PC-3 (cell line): ENCODE results near the gene TMEM131. TPM values are rescaled to one million over a fixed set of nuclear protein-coding genes. Genes with fewer than 3 reads are reported as not detected.

ENCODE experiments used
- ATAC-seq: fragments of 200-7000 bp; cut with Tn5 transposase; 2 replicates; pipeline ENCODE4 v1.9.1; 2020; ENCODE audit warnings: mild to moderate bottlenecking, moderate library complexity
- BruUV-seq: library from RNA; stranded (reverse); fragments of 400-500 nt; replicated peaks from 2 replicates; lab custom pipeline; 2021; lab: Mats Ljungman, UMichigan
- CTCF ChIA-PET: fragments of 300-600 bp; sonication (Branson Sonifier 250); formaldehyde crosslinking; loops from one replicate; lab custom pipeline; 2022; ENCODE audit warnings: antibody characterized with exemption; lab: Charles Lee
- POLR2A ChIA-PET: fragments of 300-600 bp; sonication (Branson Sonifier 250); formaldehyde crosslinking; loops from one replicate; lab custom pipeline; 2022; ENCODE audit warnings: antibody characterized with exemption; ENCODE audit not compliant: unreplicated experiment; lab: Charles Lee
- DNase-seq: peaks from one replicate; pipeline ENCODE4 v3.0.0-alpha.2; 2015
- H2AFZ ChIP-seq: fragments of 300-600 bp; sonication (generic); 2 replicates; pipeline ENCODE4 v1.6.0; 2016; ENCODE audit warnings: antibody characterized with exemption, low read length
- H3F3A ChIP-seq: fragments of 300-600 bp; sonication (generic); one replicate; pipeline ENCODE4 v1.6.0; 2017; ENCODE audit warnings: antibody characterized with exemption, low read length, control low read depth, mild to moderate bottlenecking; ENCODE audit not compliant: unreplicated experiment
- H3K27ac ChIP-seq: fragments of 300-600 bp; sonication (generic); 2 replicates; pipeline ENCODE4 v1.5.1; 2016; ENCODE audit warnings: mild to moderate bottlenecking, low read length
- H3K27me3 ChIP-seq: fragments of 300-600 bp; sonication (generic); 2 replicates; pipeline ENCODE4 v1.6.1; 2016; ENCODE audit warnings: low read length, mixed read lengths
- H3K36me3 ChIP-seq: fragments of 300-600 bp; sonication (generic); 2 replicates; pipeline ENCODE4 v1.6.1; 2016; ENCODE audit warnings: low read depth, mixed run types, low read length, mixed read lengths
- H3K4me1 ChIP-seq: fragments of 300-600 bp; sonication (generic); 2 replicates; pipeline ENCODE4 v1.5.1; 2016; ENCODE audit warnings: low read length; ENCODE audit not compliant: insufficient read depth
- H3K4me2 ChIP-seq: fragments of 300-600 bp; sonication (generic); 2 replicates; pipeline ENCODE4 v1.6.0; 2016; ENCODE audit warnings: low read length
- H3K4me3 ChIP-seq: fragments of 300-600 bp; sonication (generic); 2 replicates; pipeline ENCODE4 v1.5.1; 2016; ENCODE audit warnings: mild to moderate bottlenecking, low read length, mixed read lengths
- H3K79me2 ChIP-seq: fragments of 300-600 bp; sonication (generic); 2 replicates; pipeline ENCODE4 v1.6.1; 2017; ENCODE audit warnings: low read length, mixed read lengths
- H3K9ac ChIP-seq: fragments of 300-600 bp; sonication (generic); 2 replicates; pipeline ENCODE4 v1.6.0; 2016; ENCODE audit warnings: mild to moderate bottlenecking, low read length
- H3K9me2 ChIP-seq: fragments of 300-600 bp; sonication (generic); replicated peaks from 2 replicates; pipeline ENCODE4 v1.6.1; 2016; ENCODE audit warnings: mixed run types, low read length, mixed read lengths
- H3K9me3 ChIP-seq: fragments of 300-600 bp; sonication (generic); 2 replicates; pipeline ENCODE4 v1.6.1; 2016; ENCODE audit warnings: low read length, mixed read lengths
- H4K20me1 ChIP-seq: fragments of 300-600 bp; sonication (generic); 2 replicates; pipeline ENCODE4 v1.6.1; 2016; ENCODE audit warnings: low read length, mixed read lengths
- EZH2 ChIP-seq: fragments of 300-600 bp; sonication (generic); IDR thresholded peaks from one replicate; pipeline ENCODE4 v1.6.1; 2017; ENCODE audit warnings: antibody characterized with exemption, mild to moderate bottlenecking, low read length; ENCODE audit not compliant: unreplicated experiment
- EZH2phosphoT487 ChIP-seq: fragments of 300-600 bp; sonication (generic); IDR thresholded peaks from 2 replicates; pipeline ENCODE4 v1.6.1; 2018; ENCODE audit warnings: mild to moderate bottlenecking, antibody characterized with exemption, low read length, borderline replicate concordance
- intact Hi-C: fragments of 100-400 bp; cut with micrococcal nuclease; formaldehyde crosslinking; loops from 2 replicates; pipeline ENCODE4 v1.9.0; 2023
- total RNA-seq: library from RNA; depleted of rRNA; stranded (reverse); fragments of >200 nt; gene quantifications from 2 replicates; pipeline ENCODE4 v1.2.3, GENCODE V29; 2014
- TF ChIP-seq, protein P1 (sequence below): fragments of 300-600 bp; sonication (generic); conservative IDR thresholded peaks from 2 replicates; pipeline ENCODE4 v1.5.1; 2017; ENCODE audit warnings: antibody characterized with exemption, low read depth, mild to moderate bottlenecking, low read length

Gene TMEM131
- total RNA-seq, 1 experiment from 2014 or later = 21.1 TPM

DNA sequence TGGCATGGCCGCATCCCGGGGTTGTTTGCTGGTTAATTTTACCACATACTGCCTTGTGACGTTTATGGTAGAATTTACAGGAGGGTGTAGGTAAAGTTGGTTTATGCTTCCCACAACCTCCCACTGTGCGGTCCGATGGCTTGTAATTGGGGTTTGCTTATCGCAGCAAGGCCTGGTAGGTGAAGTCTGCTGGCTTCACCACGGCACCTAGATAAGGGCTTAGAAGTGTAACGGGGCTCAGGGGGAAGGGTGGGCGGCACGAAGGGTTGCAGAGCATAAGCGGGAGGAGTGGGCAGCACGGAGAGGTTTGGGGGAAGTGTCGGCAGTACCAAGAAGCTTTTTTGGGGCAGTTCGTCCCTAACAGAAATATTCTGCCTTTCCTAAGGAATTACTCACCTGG lies 39.0 kb upstream of the TMEM131 start:
- Histone ChIP-seq H4K20me1 (no peaks in the 10 kb centered on the region), H3K36me3 (no peaks in the 10 kb centered on the region), H3K9me2 (no peaks in the 10 kb centered on the region), H3F3A (no peaks in the 10 kb centered on the region), H3K4me2 (no peak overlapping the region), H3K27me3 (no peaks in the 10 kb centered on the region), H3K9ac (no peak overlapping the region), H3K4me1 (no peaks in the 10 kb centered on the region), H3K79me2 (no peaks in the 10 kb centered on the region), H3K9me3 (no peaks in the 10 kb centered on the region), H2AFZ (no peak overlapping the region), H3K27ac (no peak overlapping the region), H3K4me3 (no peak overlapping the region)
- POLR2A ChIA-PET = no interaction called here
- no peak for ATAC-seq
- TF ChIP-seq, protein P1, sequence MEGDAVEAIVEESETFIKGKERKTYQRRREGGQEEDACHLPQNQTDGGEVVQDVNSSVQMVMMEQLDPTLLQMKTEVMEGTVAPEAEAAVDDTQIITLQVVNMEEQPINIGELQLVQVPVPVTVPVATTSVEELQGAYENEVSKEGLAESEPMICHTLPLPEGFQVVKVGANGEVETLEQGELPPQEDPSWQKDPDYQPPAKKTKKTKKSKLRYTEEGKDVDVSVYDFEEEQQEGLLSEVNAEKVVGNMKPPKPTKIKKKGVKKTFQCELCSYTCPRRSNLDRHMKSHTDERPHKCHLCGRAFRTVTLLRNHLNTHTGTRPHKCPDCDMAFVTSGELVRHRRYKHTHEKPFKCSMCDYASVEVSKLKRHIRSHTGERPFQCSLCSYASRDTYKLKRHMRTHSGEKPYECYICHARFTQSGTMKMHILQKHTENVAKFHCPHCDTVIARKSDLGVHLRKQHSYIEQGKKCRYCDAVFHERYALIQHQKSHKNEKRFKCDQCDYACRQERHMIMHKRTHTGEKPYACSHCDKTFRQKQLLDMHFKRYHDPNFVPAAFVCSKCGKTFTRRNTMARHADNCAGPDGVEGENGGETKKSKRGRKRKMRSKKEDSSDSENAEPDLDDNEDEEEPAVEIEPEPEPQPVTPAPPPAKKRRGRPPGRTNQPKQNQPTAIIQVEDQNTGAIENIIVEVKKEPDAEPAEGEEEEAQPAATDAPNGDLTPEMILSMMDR = no peak
- TF ChIP-seq EZH2 = no peak
- no peak for TF ChIP-seq EZH2phosphoT487
- intact Hi-C loops = no loop called here
- DNase-seq = no peak
- no TSS peak for BruUV-seq
- CTCF ChIA-PET = no interaction called here

DNA sequence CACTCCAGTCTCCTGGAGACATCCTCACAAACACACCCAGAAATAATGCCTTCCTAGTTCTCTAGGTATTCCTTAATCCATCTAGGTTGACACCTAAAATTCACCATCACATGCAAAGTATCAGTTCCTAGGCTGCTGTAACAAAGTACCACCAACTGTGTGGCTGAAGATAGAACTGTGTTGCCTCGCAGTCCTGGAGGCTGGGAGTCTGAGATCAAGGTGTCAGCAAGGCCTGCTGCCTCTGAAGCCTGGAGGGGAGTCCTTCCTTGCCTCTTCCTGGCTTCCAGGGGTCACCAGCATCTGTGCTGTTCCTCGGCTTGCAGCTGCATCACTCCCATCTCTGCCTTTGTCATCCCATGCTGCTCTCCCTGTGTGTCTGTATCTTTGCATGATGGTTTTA lies 36.3 kb upstream of the TMEM131 start:
- ChIA-PET CTCF (no interaction called here), POLR2A (no interaction called here)
- no TSS peak for BruUV-seq
- DNase-seq (no peak), ATAC-seq (no peak)
- Histone ChIP-seq H3K4me2 (no peak overlapping the region), H3K4me1 (no peaks in the 10 kb centered on the region), H3K36me3 (no peaks in the 10 kb centered on the region), H3F3A (no peaks in the 10 kb centered on the region), H3K9ac (no peak overlapping the region), H3K27ac (no peak overlapping the region), H3K79me2 (no peaks in the 10 kb centered on the region), H3K9me2 (no peaks in the 10 kb centered on the region), H4K20me1 (no peaks in the 10 kb centered on the region), H3K27me3 (no peaks in the 10 kb centered on the region), H3K4me3 (no peak overlapping the region), H3K9me3 (no peaks in the 10 kb centered on the region), H2AFZ (no peak overlapping the region)
- TF ChIP-seq EZH2 (no peak), EZH2phosphoT487 (no peak)
- TF ChIP-seq, protein P1 = no peak
- intact Hi-C loops = no loop called here

DNA sequence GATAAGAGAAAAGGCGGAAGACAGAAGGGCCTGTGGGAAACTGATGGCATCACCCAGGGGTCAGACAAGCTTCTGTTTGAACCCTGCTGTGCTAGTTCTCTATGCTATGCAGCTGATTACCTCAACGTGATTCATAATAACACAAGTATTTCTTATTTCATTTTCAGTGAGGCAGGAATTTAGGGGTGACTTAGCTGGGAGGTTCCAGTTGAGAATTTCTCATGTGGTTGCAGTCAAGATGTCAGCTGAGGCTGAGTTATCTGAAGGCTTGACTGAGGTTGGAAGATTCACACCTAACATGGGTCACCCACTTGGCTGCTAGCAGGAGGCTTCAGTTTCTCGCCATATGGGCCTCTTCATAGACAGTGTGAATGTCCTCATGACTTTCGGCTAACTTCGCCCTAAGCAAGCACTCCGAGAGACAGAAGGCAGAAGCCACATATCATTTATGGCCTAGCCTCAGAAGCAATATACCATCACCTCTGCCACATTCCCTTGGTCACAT lies 34.0 kb upstream of the TMEM131 start:
- H3K4me2 ChIP-seq = no peak overlapping the region
- no peak for TF ChIP-seq EZH2
- no peak for TF ChIP-seq EZH2phosphoT487
- TF ChIP-seq, protein P1 = no peak
- DNase-seq (no peak), ATAC-seq (no peak)
- POLR2A ChIA-PET = no interaction called here
- H3F3A ChIP-seq = no peaks in the 10 kb centered on the region
- no peak overlapping the region for H2AFZ ChIP-seq
- no peak overlapping the region for H3K4me3 ChIP-seq
- H3K9me2 ChIP-seq = no peaks in the 10 kb centered on the region
- H4K20me1 ChIP-seq = no peaks in the 10 kb centered on the region
- intact Hi-C loops = no loop called here
- no peak overlapping the region for H3K27ac ChIP-seq
- BruUV-seq = no TSS peak
- no peaks in the 10 kb centered on the region for H3K27me3 ChIP-seq
- H3K9ac ChIP-seq = no peak overlapping the region
- H3K36me3 ChIP-seq = no peaks in the 10 kb centered on the region
- CTCF ChIA-PET = no interaction called here
- no peaks in the 10 kb centered on the region for H3K9me3 ChIP-seq
- H3K79me2 ChIP-seq = no peaks in the 10 kb centered on the region
- H3K4me1 ChIP-seq = no peaks in the 10 kb centered on the region
